HG02970 (cell line): ENCODE measurements around the gene TIGD3.

Experiments used
- ATAC-seq: cut with Tn5 transposase; IDR thresholded peaks from one replicate; pipeline ENCODE4 v1.9.1; 2021; ENCODE audit warnings: mild to moderate bottlenecking, moderate library complexity, moderate number of reproducible peaks; ENCODE audit not compliant: unreplicated experiment, low FRiP score

The TIGD3 gene

GRCh38 chr11:65354265-65355012 lies at the start of gene TIGD3:
Gene TIGD3 (plus strand): TSS chr11:65354751. CDS start chr11:65355809, 1,058 bp downstream.
- peak; percentile 72 for ATAC-seq

GRCh38 chr11:65305501-65306268 lies 48.9 kb upstream of the TIGD3 start:
- ATAC-seq: no peak

GRCh38 chr11:65307298-65308229 lies 47.0 kb upstream of the TIGD3 start:
- ATAC-seq: no peak

- no peak for ATAC-seq
These were observed 46.2 kb upstream of the TIGD3 start for GRCh38 chr11:65308281-65308891.

GRCh38 chr11:65309006-65309405 lies 45.5 kb upstream of the TIGD3 start:
- ATAC-seq: no peak

GRCh38 chr11:65310215-65310614 lies 44.3 kb upstream of the TIGD3 start:
- no peak for ATAC-seq

GRCh38 chr11:65310736-65311135 lies 43.8 kb upstream of the TIGD3 start:
- no peak for ATAC-seq

- no peak for ATAC-seq
These were observed 43.3 kb upstream of the TIGD3 start for GRCh38 chr11:65311170-65311678.

GRCh38 chr11:65314501-65315203 lies 39.9 kb upstream of the TIGD3 start, which contains the start of gene CDC42EP2:
Gene CDC42EP2 (plus strand): TSS chr11:65314866. CDS start chr11:65320899, 6,033 bp downstream.
- no peak for ATAC-seq

GRCh38 chr11:65315204-65315865 lies 39.2 kb upstream of the TIGD3 start:
- ATAC-seq: no peak

- ATAC-seq: no peak
These were observed 38.7 kb upstream of the TIGD3 start for GRCh38 chr11:65315866-65316226.

GRCh38 chr11:65316227-65317024 lies 38.1 kb upstream of the TIGD3 start:
- ATAC-seq: no peak

GRCh38 chr11:65317025-65317786 lies 37.3 kb upstream of the TIGD3 start:
- no peak for ATAC-seq

- no peak for ATAC-seq
These were observed 34.0 kb upstream of the TIGD3 start for GRCh38 chr11:65320386-65321075.

- ATAC-seq: no peak
These were observed 33.5 kb upstream of the TIGD3 start for GRCh38 chr11:65321076-65321475.

GRCh38 chr11:65321828-65322485 lies 32.6 kb upstream of the TIGD3 start:
- ATAC-seq: no peak
